Stomach (tissue), 4 donors: Measurements from ENCODE around the gene RERE.

Experiments
- CTCF ChIP-seq, 7 experiments: fragments of 450-650 bp in 4 of 7; fragments of 200-600 bp in 3 of 7; sonication (generic) in 3 of 7; IDR thresholded peaks; one replicate each; pipeline ENCODE4 v1.5.1; 2016 to 2019; ENCODE audit warnings: antibody characterized with exemption in 7 of 7, control low read depth in 2 of 7, mild to moderate bottlenecking in 1 of 7
- POLR2A ChIP-seq, 4 donors: fragments of 450-650 bp; IDR thresholded peaks; one replicate each; pipeline ENCODE4 v1.6.1; 2016; ENCODE audit warnings: antibody characterized with exemption in 4 of 4, control low read depth in 2 of 4, mild to moderate bottlenecking in 1 of 4, moderate library complexity in 1 of 4

GRCh38 chr1:8437347-8437746 lies 380.1 kb downstream of the RERE start:
- no peak for TF ChIP-seq CTCF (IDR thresholded peaks at IDR 0.05)
- TF ChIP-seq POLR2A (IDR thresholded peaks at IDR 0.05) = no peak
